ENCODE results near the gene KCNH6. TPM values are rescaled to one million over a fixed set of nuclear protein-coding genes. Genes with fewer than 3 reads are reported as not detected.

KCNH6 gene
- total RNA-seq, 1 donor from 2014 or later: not detected

- intact Hi-C loops (cut with DNase I): no loop called here
- Histone ChIP-seq H3K4me1 (no peaks in the 10 kb centered on the region), H3K36me3 (peaks cover 61 to 83% of the 10 kb centered on the region in 2 donors), H3K27ac (no peak overlapping the region), H3K9me3 (no peaks in the 10 kb centered on the region), H3K27me3 (no peaks in the 10 kb centered on the region), H3K4me3 (no peak overlapping the region)
- no peak for DNase-seq (ENCODE audit: low spot score in 2 of 2)
- TF ChIP-seq CTCF (IDR thresholded peaks at IDR 0.05): no peak
These were observed 65.6 kb downstream of the KCNH6 start for GRCh38 chr17:63588797-63589196.

- TF ChIP-seq CTCF (IDR thresholded peaks at IDR 0.05): no peak
- no peak overlapping the region for H3K4me3 ChIP-seq
- peaks cover 56 to 75% of the 10 kb centered on the region in 2 donors for H3K36me3 ChIP-seq
- H3K27me3 ChIP-seq: no peaks in the 10 kb centered on the region
- intact Hi-C loops (cut with DNase I): no loop called here
- H3K27ac ChIP-seq: no peak overlapping the region
- no peaks in the 10 kb centered on the region for H3K9me3 ChIP-seq
- DNase-seq (ENCODE audit: low spot score in 2 of 2): no peak
- H3K4me1 ChIP-seq: no peaks in the 10 kb centered on the region
These were observed 66.5 kb downstream of the KCNH6 start for GRCh38 chr17:63589646-63590045.

- intact Hi-C loops (cut with DNase I): no loop called here
- Histone ChIP-seq H3K4me3 (no peak overlapping the region), H3K9me3 (no peaks in the 10 kb centered on the region), H3K27ac (no peak overlapping the region), H3K4me1 (no peaks in the 10 kb centered on the region), H3K27me3 (no peaks in the 10 kb centered on the region), H3K36me3 (peaks cover 36 to 44% of the 10 kb centered on the region in 2 donors)
- no peak for TF ChIP-seq CTCF (IDR thresholded peaks at IDR 0.05)
- DNase-seq (ENCODE audit: low spot score in 2 of 2): no peak
These were observed 69.6 kb downstream of the KCNH6 start for GRCh38 chr17:63592797-63593196.

GRCh38 chr17:63595132-63595531 lies 72.0 kb downstream of the KCNH6 start:
- TF ChIP-seq CTCF (IDR thresholded peaks at IDR 0.05): no peak
- no peak overlapping the region for H3K27ac ChIP-seq
- H3K27me3 ChIP-seq: no peaks in the 10 kb centered on the region
- intact Hi-C loops (cut with DNase I): no loop called here
- no peak for DNase-seq (ENCODE audit: low spot score in 2 of 2)
- no peak overlapping the region for H3K4me3 ChIP-seq
- H3K36me3 ChIP-seq: peaks cover 16 to 24% of the 10 kb centered on the region in 2 donors
- no peaks in the 10 kb centered on the region for H3K9me3 ChIP-seq
- peaks cover 1 to 4% of the 10 kb centered on the region in 2 donors for H3K4me1 ChIP-seq

Other genes with a start within 250 kb of the KCNH6 start
- gene CYB561, start 77.1 kb upstream of the KCNH6 start, total RNA-seq: 23.0 TPM
- gene ACE, start 46.3 kb upstream of the KCNH6 start, total RNA-seq: 72.6 TPM
- 18.6 TPM for gene DCAF7, start 27.1 kb downstream of the KCNH6 start, total RNA-seq
- 6.2 TPM for gene TACO1, start 77.5 kb downstream of the KCNH6 start, total RNA-seq
- gene MAP3K3, start 99.1 kb downstream of the KCNH6 start, total RNA-seq: 75.6 TPM
- gene LIMD2, start 176.8 kb downstream of the KCNH6 start, total RNA-seq: 27.0 TPM
- 3.2 TPM for gene STRADA, start 218.4 kb downstream of the KCNH6 start, total RNA-seq